GM21381 (cell line): Measurements from ENCODE around the gene AGO3.
"Not testable (repeated sequence)": the region's sequence is repeated elsewhere in the genome, so short reads cannot be mapped to it uniquely, and the experiment has no call there.

Experiments
- ATAC-seq: cut with Tn5 transposase; IDR thresholded peaks from one replicate; pipeline ENCODE4 v1.9.1; 2021; ENCODE audit warnings: mild to moderate bottlenecking, moderate library complexity; ENCODE audit not compliant: unreplicated experiment

Gene AGO3

DNA sequence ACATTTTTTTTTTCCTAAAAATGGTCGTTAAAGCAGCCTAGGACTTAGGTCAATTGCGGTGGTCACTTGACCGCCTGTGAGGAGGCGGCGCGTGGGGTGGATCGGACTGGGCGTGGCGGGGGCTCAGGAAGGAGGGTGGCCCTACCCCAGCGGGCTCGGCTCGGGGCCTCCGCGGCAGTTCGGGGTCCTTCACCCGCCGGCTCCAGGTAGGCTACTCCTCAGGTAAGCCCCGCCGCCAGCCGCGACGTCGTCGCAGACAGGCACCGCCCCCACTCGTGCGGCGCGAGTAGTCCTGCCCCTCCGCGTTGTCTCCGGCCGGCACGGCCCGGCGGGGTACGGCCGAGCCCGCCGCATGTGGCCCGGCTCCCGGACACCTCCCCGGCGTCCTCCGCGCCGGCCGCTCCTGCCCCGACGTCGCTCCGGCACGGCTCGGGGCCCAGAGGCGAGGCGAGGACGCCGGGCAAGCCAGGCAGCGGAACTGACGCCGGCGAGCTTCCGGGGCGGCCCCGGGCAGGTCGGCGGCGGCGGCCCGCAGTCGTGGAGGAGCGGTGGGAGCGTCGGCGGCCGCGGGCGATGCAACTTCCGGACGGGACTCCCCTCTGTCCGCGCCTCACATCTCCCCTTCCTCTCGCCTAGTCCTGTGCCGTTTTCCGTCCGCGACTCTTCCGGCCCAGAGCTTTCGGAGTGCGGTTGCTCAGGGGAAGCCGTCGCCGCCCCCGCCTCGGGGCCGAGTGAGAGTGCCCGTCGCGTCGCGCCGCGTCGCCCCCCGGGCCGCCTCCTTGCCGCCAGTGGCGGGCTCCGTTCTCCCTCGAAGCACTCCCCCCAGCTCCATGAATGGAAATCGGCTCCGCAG, at the start of gene AGO3:
TSS of gene AGO3 (plus strand) at position 513 of the 853 bp plus-strand sequence. CDS start at position 835, 322 bp downstream.
- ATAC-seq = peak; percentile 85

DNA sequence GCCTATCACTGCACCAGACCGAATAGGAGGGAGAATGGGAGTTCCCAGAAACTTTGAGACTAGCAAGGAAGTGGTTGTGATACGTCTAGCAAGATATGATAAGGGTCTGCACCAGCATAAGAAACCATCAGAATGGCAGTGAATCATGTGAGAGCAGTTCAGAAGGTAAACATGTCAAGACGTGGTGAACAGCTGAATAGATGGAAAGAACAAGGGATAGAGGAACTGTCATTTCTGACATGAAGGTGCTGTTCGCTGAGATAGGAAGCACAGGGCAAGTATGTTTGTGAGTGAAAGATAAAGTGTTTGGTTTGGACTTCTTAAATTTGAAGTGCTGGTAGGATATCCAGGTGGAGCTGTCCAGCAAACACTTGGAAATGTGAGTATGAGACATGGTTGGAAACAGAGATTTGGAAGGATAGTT, 49.0 kb upstream of the AGO3 start:
- no peak for ATAC-seq

DNA sequence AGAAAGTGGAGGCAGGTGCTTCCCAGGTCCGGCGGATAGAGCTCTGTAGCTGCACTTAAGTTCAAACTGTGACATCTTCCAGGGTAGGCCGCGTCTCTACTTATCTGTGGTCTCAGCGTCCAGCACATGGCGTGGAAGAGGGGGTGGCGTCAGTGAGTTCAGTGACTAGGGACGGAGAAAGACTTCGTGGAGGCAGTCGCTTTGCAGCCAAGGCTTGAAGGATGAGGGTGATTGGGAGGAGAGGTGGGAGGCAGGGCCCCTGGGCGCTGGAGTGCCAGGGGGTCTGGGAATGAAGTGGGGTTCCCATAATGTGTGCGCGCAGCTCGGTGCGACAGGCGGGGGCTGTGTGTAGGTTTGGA, 48.3 kb upstream of the AGO3 start:
- no peak for ATAC-seq

GRCh38 chr1:35882945-35883634, 47.8 kb upstream of the AGO3 start, which contains the start of gene AGO1:
Gene AGO1, plus strand, starts transcription at chr1:35883209. Its CDS starts 213 bp downstream, at chr1:35883422.
- peak; percentile 89 for ATAC-seq

GRCh38 chr1:35883635-35884101, 47.2 kb upstream of the AGO3 start:
- no peak for ATAC-seq

DNA sequence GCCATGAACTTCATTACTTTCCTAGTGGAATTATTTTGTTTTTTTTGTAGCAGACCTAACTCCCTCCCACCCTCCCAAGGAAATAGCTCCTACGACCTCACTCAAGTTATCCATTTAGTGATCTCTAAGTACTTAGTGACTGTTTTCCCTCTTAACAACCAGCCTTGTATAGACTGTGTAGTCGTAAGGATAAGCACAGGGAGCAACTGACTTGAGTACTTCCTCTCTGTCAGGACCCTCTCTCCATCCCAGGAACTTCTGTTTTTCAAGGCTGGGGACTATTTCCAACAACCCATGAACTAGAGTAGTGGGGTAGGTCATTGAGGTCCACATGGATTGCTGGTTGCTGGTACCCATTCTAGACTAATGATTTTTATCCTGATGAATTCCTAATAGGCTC, 46.0 kb upstream of the AGO3 start:
- ATAC-seq = no peak

DNA sequence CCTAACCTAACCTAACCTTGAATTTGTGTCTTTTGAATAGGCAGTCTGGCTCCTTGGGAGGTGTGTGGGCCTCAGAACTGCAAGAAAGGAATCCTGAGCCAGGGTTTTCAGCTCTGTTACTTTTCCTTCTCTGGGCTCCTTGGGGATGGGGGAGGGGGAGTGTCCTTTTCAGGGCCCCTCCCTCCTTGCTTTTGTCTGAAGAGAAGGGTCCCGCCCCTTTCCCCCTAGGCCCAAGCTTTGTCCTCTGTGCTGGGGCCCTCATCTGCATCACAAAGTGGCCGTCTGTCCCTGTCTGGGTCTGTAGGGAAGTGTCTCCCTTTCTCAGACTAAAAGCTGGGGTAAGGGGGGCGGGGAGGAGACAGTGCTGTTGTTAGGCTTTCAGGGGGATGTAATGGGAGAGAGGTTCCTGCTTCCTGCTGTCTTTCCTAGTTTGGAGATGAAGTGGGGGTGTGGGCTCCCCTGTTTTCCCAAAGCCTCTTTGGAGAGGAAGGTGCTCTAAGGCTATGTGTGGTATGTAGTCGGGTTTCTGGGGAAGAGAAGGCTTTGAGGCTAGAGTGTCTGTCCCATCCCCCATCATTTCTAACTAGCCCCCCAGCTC, 44.8 kb upstream of the AGO3 start:
- ATAC-seq = no peak

GRCh38 chr1:35886577-35887431, 44.1 kb upstream of the AGO3 start:
- ATAC-seq = no peak

- ATAC-seq = no peak
Measured at GRCh38 chr1:35887508-35887907, 43.4 kb upstream of the AGO3 start.

DNA sequence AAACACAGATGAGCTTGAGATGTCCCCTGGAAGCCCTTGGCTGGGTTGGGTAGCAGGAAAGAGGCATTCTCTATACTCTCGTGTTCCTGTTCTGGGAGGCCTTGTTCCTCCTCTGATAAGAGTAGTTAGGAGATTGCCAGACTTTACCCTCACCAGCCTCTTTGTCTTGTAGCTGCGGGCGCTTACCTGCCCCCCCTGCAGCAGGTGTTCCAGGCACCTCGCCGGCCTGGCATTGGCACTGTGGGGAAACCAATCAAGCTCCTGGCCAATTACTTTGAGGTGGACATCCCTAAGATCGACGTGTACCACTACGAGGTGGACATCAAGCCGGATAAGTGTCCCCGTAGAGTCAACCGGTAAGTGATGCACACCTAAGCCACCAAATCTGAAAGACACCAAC, 42.6 kb upstream of the AGO3 start:
- no peak for ATAC-seq

DNA sequence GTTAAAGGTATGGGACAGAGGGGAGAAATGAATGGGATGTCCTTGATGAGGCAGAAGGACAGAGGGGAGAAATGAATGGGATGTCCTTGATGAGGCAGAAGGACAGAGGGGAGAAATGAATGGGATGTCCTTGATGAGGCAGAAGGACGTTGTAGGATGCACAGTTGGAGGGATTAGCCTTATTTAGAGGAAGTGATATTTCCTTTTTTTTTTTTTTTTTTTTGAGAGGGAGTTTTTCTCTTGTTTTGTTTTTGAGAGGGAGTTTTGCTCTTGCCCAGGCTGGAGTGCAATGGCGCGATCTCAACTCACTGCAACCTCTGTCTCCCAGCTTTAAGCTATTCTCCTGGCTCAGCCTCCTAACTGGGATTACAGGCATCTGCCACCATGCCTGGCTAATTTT, 41.9 kb upstream of the AGO3 start:
- ATAC-seq = not testable (repeated sequence)

- no peak for ATAC-seq
Measured at GRCh38 chr1:35893051-35893879, 37.6 kb upstream of the AGO3 start.

DNA sequence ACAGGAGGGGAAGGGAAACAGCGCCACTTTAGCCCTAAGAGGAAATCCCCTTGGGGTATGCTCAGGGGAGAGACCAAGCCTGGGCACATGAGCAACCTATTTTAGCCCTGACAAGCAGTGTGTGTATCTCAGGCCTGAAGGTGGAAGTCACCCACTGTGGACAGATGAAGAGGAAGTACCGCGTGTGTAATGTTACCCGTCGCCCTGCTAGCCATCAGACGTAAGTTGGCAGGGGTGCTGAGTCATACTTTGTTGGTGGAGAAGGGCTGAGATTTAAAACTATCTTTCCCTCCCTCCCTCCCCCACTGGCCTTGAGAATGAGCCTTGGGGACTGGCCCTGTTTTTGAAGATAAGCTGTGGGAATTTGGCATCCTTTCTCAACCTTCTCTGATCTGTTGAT, 36.7 kb upstream of the AGO3 start:
- ATAC-seq = peak; percentile 71

DNA sequence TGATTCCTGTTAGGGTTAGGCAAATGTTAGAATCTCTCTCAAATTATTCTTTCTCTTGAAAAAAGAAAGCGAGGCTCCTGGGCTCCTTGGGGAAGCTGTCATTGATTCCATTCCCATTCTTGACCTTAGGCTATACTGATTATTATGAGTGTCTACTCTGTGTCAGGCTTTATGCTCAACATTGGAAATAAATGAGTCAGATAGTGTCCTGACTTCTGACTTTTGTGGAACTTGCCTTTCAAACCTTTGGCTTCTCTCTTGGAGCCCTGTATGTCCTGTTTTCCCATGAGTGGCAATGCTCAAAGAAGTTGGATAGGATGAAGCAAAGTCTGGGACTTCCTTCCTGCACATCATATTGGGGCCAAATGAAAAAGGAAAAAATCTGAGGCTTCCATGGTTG, 36.2 kb upstream of the AGO3 start:
- ATAC-seq = no peak

DNA sequence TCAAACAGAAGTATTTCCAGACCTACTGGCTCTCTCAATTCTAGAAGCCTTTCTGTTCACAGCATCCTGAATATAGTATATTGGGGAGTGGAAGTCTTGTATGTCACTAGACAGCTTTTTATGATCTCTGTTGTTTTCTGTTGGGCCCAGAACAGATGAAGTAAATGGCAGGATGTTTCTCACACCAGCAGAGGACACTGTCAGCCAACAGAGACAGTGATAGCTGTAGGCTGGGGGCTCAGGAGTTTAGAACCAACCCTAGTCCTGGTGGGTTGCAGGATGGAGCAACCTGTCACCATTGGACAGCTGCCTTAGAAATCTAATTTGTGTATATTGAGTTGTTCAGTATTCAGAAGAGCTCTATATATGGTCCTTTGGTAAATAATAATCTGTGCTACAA, 31.0 kb upstream of the AGO3 start:
- no peak for ATAC-seq

DNA sequence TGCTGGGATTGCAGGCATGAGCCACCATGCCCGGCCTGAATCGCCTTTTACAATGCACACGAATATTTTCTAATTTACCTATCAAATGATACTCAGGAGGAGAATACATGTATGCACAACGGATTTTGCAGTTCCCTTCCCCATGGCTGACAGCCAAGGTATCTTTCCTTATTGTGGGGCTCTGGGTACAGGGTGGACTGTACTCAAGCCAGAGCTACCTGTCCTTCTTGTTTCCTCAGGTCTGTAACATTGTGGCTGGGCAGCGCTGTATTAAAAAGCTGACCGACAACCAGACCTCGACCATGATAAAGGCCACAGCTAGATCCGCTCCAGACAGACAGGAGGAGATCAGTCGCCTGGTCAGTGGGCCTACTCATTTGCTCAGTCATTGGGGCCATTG, 29.7 kb upstream of the AGO3 start:
- ATAC-seq = no peak

GRCh38 chr1:35902671-35903070, 28.2 kb upstream of the AGO3 start:
- ATAC-seq = no peak

GRCh38 chr1:35914717-35915116, 16.2 kb upstream of the AGO3 start:
- no peak for ATAC-seq

- ATAC-seq = no peak
Measured at GRCh38 chr1:35915693-35916092, 15.2 kb upstream of the AGO3 start.

DNA sequence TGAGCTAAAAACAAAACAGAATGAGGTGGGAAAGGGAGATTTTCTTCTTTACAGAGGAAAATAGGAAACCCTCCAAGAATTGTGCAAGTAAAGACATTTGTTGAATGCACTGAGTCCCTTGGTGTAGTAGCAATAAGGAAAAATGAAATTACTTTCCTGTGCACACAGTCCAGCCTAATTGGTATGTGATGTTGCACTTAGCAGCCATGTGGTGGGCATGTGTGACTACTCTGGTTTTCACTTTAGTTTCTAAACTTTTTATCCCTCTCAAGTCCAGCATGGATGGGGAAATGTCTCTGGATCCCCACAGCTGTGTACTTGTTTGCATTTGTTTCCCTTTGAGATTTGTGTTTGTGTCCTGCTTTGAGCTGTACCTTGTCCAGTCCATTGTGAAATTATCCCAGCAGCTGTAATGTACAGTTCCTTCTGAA, 7.1 kb upstream of the AGO3 start:
- ATAC-seq = no peak
